GM21423 (cell line): ENCODE measurements around the gene UBE2M.
"Not testable (repeated sequence)": the region's sequence is repeated elsewhere in the genome, so short reads cannot be mapped to it uniquely, and the experiment has no call there.

Experiments used
- ATAC-seq: cut with Tn5 transposase; IDR thresholded peaks from one replicate; pipeline ENCODE4 v1.9.1; 2021; ENCODE audit warnings: mild to moderate bottlenecking, moderate library complexity; ENCODE audit not compliant: unreplicated experiment

The UBE2M gene

DNA sequence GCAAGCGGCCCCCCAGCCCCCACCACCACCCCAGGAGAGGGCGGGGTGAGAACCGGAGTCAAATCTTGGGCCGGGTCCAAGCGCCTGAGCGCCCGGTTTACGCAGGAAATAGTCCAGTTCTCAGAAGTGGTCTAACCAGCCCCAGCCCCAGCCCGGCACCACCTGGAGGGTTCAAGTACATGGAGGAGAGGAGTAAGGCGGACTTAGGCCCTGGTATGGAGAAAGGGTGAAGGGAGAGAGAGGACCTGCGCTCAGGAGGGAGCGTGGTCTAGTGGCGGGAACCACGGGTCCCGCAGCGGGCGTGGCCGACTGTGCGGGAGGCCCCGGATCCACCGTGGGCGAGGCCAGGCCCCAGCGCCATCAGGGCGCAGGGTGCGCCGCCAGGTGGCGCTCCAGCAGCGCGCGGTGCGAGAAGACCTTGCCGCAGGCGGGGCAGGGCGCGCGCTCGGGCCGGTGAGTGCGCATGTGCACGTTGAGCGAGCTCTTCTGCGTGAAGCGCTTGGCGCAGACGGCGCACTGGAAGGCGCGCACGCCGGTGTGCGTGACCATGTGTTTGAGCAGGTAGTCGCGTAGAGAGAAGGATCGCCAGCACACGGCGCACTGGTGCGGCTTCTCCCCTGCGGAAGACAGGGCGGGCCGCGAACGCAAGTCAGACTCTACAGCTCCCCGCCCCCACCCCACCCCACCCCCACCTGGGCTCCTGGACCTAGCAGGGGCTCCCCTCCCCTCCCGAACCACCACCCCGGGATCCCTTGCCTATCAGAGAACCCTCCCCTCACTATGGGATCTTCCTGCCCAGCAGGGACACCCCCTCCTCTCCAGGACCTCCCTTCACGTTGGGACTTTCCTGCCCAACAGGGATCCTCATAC is 44.5 kb downstream of the UBE2M start:
- ATAC-seq, result peak; percentile 73

DNA sequence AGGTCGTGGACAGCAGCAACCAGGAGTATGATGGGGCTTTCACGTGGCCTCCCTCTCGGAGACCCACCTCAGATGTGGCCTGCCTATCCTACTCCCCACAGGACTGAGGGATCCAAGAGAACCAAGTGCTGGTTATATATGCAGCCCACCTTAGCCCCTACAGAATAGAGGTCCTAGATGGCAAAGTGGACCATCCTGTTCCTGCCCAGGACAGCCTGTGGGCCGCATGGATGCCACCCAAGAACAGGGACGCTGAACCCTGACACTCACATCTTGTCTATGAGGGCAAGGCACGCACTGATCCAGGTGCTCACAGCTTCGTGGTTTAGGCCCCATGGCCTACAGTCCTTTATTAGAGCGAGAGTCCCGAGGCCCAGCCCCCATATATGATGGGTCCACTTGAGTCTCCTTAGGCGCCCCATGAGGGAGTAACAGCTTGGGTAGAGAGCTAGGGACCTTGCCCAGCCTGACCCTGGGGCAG is 45.2 kb downstream of the UBE2M start:
- no peak for ATAC-seq

DNA sequence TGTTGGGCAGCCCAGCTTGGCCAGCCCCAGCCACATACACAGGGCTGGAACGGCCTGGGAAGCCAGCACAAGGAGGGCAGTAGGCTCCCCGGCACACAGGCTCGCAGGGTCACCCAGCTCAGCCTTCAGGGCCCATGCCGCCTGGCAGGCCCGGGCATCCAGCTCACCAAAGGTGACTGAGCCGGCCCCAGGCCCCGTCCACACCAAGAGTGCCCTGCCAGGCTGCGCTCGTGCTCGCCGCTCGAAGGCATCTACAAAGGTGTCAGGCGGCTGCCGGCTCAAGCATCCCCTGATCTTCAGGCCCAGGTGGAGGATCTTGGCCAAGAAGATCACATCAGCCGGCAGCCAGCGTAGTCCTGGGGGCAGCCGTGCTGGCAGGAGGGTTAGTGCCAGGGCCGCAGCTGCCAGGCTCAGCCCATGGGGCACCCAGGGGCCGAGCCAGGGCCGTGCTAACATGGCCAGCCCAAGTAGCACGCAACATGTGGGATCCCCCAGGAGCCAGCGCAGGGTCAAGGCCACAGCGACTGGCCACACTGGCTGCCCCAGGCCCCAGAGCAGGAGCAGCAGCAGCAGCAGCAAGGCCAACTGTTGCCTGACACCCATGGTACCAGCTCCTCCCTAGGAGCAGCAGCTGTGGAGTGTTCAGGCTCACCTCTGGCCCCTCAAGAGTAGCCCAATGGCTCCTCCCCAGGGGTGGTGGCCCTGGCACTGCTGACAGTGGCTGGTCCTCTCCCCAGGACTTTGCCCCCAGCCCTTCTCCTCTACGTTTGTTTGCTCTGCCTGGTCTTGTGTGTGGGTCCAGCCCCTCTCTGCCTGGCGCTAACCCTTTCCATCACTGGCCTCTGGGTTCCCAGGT is 46.8 kb downstream of the UBE2M start, which contains the start of gene SLC27A5:
Gene SLC27A5, minus strand, starts transcription at position 640 of the 856 bp plus-strand sequence. Its CDS starts 37 bp downstream, at position 603.
- no peak for ATAC-seq

GRCh38 chr19:58510084-58510862 is 48.1 kb downstream of the UBE2M start:
- ATAC-seq, result no peak

GRCh38 chr19:58509731-58510083 is 48.7 kb downstream of the UBE2M start:
- no peak for ATAC-seq

DNA sequence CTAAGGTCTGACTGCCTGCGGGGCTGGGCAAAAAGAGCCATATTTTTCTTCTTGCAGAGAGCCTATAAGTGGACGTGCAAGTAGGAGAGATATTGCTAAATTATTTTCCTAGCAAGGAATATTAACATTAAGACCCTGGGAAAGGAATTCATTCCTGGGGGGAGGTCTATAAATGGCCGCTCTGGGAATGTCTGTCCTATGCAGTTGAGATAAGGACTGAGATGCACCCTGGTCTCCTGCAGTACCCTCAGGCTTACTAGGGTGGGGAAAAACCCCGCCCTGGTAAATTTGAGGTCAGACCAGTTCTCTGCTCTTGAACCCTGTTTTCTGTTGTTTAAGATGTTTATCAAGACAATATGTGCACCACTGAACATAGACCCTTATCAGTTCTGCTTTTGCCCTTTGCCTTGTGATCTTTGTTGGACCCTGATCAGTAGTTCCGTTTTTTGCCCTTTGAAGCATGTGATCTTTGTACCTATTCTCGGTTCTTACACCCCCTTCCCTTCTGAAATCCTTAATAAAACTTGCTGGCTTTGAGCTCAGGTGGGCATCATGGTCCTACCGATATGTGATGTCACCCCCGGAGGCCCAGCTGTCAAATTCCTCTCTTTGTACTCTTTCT is 50.7 kb downstream of the UBE2M start:
- not testable (repeated sequence) for ATAC-seq
